HuH-7 (cell line): ENCODE results near the gene PARK7.
"Not testable (repeated sequence)": the region's sequence is repeated elsewhere in the genome, so short reads cannot be mapped to it uniquely, and the experiment has no call there.

Experiments used
- DNase-seq: peaks from one replicate; pipeline ENCODE4 v3.0.0; 2011; ENCODE audit warnings: low spot score

The PARK7 gene

DNA sequence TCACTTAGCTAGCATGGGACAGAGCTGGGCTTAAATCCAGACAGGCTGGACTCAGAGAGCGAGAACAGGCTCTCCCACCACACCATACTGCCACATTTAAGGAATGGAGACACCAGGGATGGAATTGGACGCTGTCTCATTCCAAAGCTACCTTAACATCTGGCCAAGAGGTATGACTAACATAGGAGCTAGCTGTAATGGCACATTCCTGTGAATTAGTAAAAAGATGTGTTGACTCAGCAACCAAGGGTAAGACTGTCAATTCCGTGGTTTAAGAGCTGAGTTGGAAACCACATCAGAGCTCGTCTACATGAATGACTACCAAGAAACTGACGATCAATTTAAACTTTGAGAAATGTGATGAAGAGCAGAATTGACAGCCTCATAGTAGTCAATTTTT, 12.6 kb upstream of the PARK7 start:
- DNase-seq: no peak

DNA sequence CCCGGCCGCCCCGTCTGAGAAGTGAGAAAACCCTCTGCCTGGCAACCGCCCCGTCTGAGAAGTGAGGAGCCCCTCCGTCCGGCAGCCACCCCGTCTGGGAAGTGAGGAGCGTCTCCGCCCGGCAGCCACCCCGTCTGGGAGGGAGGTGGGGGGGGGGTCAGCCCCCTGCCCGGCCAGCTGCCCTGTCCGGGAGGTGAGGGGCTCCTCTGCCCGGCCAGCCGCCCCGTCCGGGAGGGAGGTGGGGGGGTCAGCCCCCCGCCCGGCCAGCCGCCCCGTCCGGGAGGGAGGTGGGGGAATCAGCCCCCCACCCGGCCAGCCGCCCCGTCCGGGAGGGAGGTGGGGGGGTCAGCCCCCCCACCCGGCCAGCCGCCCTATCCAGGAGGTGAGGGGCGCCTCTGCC, 8.7 kb upstream of the PARK7 start:
- not testable (repeated sequence) for DNase-seq

DNA sequence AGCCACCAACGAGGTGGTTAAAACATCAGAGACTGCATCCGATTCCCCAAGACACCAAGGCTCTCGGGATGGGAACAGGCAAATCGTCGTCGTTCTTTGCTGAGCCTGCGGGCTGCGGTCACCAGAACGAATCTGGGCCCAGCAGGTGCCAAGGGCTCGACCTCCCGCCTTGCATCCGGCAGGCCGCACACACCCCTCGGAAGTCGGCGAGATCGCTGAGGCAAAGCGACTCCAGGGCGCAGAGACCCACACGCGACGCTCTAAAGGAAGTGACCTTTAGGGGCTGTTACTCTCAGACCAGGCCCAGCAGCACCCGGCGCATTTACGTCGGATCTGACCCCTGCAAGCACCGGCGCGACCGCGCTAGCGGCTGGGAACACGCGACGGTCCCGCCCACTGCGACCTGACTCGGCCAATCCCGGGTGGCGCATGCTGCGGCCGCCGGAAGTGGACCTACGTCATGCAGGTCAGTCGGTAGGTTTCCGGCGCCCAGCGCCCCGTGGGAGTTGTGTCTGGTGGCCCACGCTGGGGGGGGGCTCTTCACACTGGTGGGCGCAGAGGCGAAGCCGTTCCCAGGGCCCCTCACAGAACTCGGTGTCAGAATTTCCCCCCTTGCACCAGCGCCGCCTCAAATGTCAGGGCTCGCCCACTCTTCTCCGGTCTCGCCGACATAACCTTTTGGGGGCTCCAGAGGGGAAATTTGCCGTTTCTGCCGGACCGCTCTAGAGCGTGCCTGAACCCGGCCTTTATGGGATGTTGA, 7.5 kb upstream of the PARK7 start:
- no peak for DNase-seq

DNA sequence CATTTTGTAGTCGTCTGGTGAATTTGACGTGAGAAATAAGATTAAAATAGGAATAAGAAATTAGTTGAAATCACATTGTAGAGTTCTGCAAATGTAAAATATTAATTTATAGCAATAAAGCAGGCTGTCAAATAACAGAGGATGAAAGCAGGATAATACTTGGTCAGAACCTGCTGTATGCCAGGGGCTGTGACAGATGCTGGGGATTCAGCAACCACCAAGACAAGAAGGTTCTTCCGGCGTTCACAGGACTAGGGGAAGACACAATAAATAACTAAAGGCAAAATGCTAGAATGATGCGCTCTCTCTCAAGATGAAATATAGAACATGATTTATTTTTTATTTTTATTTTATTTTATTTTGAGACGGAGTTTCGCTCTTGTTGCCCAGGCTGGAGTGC, 6.8 kb upstream of the PARK7 start:
- DNase-seq: no peak

DNA sequence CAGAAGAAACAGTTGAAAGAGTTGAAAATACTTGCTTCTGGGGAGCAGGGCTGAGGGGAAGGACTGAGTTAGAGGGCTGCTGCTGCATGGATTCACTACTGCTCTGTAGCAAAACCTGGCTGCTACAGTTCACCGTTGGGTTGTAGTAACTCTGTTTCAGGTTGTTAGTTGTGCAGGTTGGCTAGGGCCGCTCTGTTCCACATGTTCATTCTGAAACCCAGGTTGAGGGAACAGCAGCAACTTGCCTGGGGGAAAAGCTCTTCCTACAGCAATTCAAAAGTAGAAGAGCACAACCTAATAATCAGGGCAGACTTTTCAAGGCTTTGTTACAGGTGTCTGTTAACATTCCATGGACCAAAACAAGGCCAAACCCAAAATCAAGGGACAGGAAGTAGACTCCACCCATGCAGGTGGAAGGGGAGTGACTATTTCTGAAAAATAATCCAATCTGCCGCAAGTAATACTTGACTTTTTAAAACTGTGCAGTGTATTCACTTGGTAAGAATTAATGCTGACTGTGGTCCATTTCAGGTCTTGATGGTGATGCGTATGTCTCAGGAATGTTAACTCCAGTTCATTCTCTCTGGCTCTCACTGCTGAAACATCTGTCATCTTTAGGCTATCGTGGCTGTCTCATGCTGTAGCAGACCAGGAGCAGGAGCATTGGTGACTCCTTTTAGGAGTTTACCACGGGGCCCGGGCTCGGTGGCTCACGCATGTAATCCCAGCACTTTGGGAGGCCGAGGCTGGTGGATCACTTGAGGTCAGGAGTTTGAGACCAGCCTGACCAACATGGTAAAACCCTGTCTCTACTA, 5.1 kb upstream of the PARK7 start:
- DNase-seq: no peak

DNA sequence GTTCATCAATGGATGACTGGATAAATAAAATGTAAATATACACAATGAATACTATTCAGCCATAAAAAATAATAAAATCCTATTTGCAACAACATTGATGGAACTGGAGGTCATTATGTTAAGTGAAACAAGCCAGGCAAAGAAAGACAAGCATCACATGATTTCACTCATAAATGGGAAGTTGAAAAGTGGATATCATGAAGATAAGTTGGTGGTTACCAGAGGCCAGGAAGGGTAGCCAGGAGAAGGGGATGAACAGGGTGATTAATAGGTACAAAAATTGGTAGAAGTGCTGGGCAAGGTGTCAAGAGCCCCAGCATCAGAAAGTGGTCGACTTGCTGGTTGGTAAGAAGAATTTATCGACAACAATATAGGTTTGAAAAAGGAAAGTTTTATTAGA, 1.3 kb upstream of the PARK7 start:
- DNase-seq: no peak

DNA sequence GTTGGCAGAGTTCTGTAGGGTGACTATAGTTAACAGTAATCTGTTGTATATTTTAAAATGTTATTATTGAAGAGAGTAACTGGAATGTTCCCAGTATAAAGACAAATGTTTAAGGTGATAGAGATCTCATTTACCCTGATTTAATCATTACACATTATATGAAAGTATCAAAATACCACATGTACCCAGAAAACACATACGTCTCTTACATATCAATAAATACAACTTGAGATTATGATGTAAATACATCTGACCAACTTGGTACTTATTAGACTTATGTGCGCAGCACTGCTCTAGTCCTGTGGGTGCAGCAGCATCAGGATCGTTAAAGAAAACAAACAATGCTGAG, 670 bp upstream of the PARK7 start:
- DNase-seq: no peak

DNA sequence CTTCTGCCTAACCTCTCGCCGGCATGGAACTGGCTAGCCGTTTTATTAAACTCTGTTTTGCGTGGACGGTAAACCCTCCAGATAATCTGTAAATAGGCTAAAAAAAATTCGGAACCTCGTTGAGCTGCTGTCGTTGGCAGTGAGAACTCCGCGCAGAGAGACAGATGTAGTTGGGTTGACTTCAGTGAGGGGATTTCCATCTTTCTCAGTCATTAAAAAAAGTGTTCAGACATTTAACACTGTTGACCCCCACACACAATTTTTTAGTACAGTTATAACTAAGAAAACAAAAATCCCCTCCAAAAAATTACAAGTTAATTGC, 464 bp downstream of the PARK7 start:
- DNase-seq: no peak

DNA sequence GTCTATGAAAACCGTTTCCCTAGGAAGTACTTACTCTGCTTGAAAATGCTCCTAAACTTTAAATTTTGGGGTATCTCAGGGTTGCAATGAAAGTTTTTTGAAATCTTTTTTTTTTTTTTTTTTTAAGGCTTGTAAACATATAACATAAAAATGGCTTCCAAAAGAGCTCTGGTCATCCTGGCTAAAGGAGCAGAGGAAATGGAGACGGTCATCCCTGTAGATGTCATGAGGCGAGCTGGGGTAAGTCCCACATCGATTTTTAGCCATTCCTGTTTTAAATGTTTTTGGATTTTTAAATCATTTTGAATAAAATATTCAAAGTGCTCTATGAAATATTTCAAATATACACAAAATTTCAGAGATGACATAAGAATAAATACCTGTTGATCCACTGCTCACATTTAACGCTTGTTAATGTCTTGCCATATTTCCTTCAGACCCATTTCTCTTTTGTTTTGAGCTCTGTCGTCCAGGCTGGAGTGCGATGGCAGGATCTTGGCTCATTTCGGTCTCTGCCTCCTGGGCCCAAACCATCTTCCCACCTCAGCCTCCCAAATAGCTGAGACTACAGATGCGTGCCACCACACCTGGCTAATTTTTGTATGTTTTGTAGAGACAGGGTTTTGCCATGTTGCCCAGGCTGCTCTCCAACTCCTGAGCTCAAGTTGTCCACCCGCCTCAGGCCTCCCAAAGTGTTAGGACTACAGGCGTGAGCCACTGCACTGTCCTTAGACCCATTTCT, 1.3 kb downstream of the PARK7 start:
- DNase-seq: no peak

DNA sequence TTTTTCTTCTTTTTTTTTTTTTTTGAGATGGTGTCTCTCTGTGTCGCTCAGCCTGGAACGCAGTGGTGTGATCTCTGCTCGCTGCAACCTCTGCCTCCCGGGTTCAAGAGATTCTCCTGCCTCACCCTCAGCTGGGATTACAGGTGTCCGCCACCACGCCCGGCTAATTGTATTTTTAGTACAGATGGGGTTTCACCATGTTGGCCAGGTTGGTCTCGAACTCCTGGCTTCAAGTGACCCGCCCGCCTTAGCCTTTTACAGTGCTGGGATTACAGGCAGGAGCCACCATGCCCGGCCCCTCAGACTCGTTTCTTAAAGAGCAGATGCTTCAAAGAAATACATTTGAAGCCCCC, 1.8 kb downstream of the PARK7 start:
- DNase-seq: not testable (repeated sequence)

DNA sequence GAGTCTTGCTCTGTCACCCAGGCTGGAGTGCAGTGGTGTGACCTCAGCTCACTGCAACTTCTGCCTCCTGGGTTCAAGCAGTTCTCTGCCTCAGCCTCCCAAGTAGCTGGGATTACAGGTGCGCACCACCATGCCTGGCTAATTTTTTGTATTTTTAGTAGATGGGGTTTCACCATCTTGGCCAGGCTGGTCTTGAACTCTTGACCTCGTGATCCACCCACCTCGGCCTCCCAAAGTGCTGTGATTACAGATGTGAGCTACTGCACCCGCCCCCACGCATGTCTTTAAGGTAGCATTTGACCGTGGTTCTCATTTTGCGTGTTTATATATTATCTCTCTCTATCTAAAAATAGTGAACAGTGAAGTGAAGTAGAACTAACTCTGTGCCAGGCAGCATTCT, 2.3 kb downstream of the PARK7 start:
- not testable (repeated sequence) for DNase-seq

DNA sequence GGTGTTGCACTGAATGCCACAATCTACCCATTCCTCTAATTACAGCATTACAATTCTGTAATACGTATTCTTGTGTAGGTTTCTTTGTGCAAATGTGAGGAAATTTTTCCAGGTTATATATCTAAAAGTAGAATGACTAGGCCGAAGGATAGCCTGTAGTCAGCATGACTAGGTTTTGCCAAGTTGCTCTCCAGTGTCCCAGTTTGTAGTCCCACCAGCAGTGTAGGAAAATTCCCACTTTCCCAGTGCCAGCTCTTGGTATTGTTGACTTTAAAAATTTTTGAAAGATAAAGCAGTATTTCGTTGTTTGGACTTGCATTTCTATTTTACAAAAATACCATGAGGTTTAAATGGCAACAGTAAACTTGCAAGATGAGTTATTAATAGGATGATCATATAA, 3.0 kb downstream of the PARK7 start:
- DNase-seq: no peak

DNA sequence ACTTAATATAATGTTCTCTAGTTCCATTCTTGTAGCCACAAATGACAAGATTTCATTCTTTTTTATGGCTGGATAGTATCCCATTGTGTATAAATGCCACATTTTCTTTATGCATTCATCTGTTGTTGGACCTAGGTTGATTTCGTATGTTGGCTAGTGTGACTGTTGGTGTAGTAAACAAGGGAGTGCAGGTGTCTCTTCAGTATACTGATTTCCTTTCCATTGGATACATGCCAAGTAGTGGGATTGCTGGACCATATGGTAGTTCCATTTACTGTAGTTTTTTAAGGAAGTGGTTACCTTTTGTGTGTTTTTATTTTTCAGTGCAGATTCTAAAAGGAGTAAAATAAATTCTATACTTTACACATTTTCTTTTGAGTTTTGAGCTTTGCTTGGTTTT, 5.7 kb downstream of the PARK7 start:
- no peak for DNase-seq

DNA sequence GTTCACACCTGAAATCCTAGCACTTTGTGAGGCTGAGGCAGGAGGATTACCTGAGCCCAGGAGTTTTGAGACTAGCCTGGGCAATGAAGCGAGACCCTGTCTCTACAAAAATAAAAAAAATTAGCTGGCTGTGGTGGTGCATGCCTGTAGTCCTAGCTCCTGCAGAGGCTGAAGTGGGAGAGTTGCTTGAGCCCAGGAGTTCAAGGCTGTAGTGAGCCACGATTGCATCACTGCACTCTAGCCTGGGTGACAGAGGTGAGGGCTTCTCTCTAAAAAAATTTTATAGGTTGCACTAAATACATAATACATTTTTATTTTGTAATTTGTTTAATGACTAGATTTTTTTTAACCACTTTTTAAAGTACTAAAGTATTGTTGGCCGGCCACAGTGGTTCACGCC, 6.1 kb downstream of the PARK7 start:
- DNase-seq: no peak

DNA sequence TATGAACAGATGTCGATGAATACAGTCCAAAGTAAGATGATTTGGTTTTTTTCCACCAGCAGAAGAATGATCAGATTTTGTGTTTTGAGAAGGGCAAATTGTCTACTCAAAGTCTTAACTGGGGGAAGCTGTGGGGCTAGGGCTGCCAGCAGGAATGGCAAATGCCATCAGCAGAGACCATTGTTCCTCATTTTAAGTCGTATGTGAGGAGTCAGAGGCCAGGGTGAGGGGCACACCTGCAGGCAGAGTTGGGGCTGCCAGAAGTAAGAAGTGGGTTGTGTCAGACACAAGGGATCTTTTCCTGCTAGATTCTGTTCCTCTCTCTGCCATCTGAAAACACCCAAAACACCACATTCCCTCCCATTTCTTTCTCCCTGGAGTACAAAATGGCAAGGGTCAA, 8.7 kb downstream of the PARK7 start:
- no peak for DNase-seq

DNA sequence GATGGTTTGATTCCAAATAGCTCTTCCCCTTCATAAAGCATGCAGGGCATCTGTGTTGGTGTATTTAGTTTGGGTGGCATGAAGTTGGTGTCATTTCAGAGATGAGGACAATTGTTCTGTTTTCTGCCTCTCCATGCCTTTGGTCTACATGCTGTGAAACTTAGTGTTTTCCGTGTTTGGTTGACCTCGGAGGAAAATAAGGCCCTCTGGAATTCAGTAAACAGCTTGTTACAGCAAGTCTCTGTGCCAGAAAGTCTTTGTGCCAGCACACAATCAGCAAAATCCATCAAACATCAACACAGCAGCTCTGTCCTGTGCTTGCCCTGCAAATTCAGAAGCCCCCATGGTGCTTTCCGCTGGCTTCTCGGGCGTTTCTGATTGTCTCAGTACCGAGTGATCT, 9.5 kb downstream of the PARK7 start:
- DNase-seq: no peak

DNA sequence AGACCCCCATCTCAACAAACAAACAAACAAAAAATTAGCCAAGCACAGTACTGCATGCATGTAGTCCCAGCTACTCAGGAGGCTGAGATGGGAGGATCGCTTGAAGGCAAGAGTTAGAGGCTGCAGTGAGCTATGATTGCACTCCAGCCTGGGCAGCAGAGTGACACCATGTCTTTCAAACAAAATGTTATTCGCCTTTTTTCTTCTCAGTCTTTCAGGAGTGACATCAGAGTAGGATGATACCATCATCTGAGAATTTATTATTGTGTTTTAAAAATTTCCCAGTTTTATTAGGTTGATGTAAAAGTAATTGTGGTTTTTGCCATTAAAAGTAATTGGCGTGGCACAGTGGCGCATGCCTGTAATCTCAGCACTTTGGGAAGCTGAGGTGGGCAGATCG, 10.8 kb downstream of the PARK7 start:
- no peak for DNase-seq

DNA sequence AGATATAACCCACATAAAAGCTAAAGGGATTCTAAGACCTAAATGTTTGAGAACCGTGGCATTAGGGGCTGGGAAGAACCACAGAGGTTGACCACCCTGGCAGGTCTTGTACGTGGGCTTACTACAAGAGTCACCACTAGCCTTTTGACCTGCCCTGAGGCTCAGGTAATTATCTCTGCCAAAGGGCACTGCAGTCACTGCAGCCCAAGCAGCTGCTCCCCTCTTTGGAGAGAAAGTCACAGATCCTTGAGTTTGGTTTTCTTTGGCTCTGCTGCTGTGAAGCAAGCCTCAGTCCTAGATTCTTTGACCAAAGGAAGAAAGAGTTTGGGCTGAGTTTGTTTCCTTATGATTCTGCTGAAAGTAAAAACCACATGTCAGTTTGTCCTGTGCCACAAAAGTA, 11.6 kb downstream of the PARK7 start:
- no peak for DNase-seq

DNA sequence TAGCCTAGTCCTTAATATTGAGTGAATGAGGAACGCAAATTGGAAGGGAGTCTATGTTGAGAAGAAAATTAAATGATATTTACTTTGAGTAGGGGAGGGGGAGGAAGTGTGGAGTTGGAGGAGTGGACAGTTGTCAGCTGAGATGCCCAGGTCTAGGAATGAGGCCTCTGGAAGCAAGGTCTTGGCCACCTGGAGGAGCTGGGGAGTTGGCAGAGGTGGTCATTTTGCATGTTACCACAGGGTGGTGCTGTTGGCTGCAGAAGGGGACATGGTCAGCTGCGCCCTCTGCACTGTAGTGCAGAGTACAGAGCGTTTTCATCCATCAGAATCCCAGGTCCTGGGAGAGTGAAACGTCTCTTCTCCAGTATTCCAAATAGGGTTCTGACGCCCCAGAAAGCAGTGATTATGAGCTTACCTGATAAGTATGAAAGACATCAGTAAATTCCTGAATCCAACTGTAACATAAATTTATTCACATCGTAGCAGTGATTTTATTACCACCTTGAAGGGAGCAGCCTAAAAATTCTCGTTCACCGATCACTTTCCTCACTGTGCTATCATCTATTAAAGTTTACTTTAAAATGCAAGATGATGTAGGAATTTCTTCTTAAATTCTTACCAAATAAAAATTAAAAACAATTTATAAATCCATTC, 13.8 kb downstream of the PARK7 start:
- DNase-seq: peak; percentile 73

DNA sequence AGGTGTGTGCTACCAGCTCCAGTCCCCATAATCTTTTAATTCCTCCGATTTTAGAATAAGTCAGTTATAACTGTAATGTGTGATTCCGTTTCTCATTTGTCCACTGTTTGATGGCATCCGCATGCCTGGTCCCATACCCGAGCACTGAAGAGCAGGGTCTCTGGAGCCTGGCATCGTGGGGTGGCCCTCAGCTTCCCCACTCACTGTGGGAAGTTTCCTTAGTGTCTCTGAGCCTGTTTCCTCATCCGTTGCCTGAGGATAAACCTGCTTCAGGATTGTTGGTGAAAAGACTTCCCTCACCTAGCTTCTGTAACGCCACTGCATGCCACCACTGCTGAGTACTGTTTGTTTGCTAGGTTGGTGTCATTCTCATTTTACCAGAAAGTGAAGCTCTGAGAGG, 19.5 kb downstream of the PARK7 start:
- no peak for DNase-seq

DNA sequence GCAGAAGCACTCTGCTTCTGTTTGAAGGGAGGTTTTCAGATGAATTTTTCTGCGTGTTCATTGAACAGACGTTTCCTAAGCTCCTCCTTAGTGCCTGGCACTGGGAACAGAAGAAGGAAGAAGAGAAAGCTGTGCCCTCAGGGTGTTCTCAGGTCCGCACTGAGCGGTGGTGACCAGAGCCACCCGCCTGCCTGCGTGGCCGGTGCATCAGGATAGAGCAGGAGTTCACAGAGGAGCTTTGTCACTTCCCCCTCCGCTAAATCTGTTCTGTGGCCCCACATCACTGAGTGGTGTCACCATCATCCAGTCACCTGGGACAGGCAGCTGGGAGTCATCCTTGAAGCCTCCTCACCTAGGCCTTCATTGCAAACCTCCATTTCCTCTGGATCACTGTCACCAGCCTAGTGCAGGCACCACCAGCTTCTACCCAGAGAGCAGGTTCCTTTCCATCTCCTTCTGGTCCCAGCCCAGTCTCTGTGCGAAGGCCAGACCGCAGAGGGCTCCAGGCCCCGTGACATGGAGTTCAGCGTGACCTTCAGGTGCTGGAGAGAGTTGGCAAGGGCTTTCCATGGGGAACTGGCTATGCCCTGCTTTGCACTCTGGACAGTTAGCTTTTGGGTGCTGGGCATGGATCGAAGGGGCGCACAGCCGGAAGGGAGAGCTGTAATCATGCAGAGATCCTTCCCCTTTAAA, 21.7 kb downstream of the PARK7 start:
- no peak for DNase-seq

DNA sequence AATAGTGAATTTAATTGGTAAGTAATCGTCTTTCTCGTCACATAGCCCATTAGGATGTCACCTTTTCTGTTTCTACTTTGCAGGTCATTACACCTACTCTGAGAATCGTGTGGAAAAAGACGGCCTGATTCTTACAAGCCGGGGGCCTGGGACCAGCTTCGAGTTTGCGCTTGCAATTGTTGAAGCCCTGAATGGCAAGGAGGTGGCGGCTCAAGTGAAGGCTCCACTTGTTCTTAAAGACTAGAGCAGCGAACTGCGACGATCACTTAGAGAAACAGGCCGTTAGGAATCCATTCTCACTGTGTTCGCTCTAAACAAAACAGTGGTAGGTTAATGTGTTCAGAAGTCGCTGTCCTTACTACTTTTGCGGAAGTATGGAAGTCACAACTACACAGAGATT, 23.3 kb downstream of the PARK7 start:
- DNase-seq: no peak
